ENCODE measurements around the gene EXOC3.
"Not testable (repeated sequence)": the region's sequence is repeated elsewhere in the genome, so short reads cannot be mapped to it uniquely, and the experiment has no call there.

Gene EXOC3

DNA sequence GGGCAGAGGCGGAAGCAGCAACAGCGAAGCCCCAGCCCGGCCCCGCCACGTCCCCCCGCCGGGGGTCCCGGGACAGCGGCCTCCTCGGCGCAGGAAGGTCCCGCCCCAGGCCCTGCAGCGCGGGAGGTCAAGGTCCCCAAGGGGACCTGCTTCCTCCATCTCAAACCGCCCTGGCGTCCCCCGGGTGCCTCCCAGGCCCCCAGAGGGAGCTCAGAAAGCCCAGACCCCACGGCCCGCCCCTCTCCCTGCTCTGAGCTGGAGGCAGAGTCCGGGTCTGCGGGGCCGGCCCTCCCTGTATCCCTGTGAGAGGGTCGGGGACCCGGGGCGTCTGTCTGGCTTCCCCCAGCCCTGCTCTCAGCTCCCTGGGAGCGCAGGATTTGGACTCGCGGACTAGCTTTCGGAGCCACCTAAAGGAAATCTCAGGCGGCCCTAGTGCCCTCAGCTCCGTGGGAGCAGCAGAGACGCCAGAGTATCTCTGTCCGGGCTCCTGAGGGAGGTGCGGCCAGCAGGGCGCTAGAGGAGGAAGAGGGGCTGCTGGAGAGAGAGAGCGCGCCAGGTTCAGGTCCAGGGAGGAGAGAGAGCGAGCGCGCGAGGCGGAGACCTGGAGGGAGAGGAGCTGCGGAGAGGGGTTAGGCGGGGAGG, 30.7 kb downstream of the EXOC3 start:
- no peak for TF ChIP-seq TAF1 (IDR thresholded peaks at IDR 0.05; ENCODE audit: borderline replicate concordance, low read depth, low read length)
- TF ChIP-seq POLR2AphosphoS5 (IDR thresholded peaks at IDR 0.05; ENCODE audit: low read depth, low read length): no peak
- no peak for TF ChIP-seq POLR2A (IDR thresholded peaks at IDR 0.05; ENCODE audit: low read depth, low read length)
- DNase-seq (ENCODE audit: insufficient read length): no peak
- no peak for FAIRE-seq

DNA sequence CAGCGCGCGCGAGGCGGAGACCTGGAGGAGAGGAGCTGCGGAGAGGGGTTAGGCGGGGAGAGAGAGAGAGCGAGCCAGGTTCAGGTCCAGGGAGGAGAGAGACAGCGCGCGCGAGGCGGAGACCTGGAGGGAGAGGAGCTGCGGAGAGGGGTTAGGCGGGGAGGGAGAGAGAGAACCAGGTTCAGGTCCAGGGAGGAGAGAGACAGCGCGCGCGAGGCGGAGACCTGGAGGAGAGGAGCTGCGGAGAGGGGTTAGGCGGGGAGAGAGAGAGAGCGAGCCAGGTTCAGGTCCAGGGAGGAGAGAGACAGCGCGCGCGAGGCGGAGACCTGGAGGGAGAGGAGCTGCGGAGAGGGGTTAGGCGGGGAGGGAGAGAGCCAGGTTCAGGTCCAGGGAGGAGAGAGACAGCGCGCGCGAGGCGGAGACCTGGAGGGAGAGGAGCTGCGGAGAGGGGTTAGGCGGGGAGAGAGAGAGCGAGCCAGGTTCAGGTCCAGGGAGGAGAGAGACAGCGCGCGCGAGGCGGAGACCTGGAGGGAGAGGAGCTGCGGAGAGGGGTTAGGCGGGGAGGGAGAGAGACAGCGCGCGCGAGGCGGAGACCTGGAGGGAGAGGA, 31.4 kb downstream of the EXOC3 start:
- FAIRE-seq; DNase-seq (ENCODE audit: insufficient read length): not testable (repeated sequence)

DNA sequence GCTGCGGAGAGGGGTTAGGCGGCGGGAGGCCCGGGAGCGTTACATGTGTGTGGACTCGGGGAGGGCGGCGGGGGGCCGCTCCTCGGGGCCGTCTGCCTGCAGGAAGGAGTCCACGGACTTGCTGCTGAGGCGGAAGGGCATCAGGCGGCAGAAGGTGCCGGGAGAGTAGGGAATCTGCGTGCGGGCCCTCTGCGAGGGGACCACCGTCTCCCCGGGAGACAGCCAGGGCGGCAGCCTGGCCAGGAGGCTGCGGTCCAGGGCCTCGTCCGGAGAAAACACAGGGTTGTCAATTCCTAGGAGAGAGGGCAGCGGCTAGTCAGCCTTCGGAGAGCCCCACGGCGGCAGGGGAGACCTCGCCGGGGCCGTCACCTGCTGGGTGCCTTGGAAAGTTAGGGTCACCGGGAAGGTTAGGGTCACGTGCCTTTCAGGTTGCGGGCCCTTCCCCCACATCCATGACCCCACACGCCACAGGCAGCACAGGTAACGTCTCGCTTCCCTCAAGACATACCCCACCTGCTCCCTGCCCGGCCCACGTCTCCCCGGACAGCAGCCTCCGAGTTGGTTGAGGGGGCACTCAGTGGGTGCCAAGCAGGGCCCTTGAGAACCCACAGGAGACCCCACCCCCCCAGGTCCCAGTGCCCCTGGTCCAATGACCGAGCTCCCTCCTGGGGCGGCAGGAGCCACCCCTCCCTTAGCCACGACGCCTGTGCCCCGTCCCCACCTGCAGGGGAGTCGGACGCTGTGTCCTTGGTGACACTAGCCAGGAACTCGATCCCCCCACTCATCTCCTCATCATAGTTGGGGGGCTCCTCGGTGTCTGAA, 32.1 kb downstream of the EXOC3 start:
- TF ChIP-seq POLR2AphosphoS5 (IDR thresholded peaks at IDR 0.05; ENCODE audit: low read depth, low read length): no peak
- no peak for TF ChIP-seq POLR2A (IDR thresholded peaks at IDR 0.05; ENCODE audit: low read depth, low read length)
- TF ChIP-seq TAF1 (IDR thresholded peaks at IDR 0.05; ENCODE audit: borderline replicate concordance, low read depth, low read length): no peak
- DNase-seq (ENCODE audit: insufficient read length) (no peak), FAIRE-seq (no peak)

DNA sequence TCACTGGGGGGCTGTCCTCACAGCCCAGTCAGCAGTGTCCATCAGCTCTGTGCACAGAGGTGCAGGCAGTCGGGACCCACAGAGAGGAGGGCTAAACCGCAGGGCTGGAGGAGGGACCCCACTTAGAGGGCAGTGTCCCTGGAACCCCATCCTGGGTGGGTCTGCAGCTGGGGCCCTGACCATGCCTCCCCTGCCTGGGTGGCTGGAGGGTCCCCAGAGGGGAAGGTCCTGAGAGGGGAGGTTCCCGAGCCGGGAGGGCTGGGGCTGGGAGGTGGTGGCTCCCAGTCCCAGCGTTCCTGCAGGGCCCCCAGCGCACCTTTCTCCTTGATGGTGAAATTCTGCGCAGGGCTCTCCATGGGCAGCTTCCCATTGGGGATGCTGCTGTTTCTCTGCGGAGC, 32.7 kb downstream of the EXOC3 start:
- no peak for DNase-seq (ENCODE audit: insufficient read length)
- TF ChIP-seq POLR2AphosphoS5 (IDR thresholded peaks at IDR 0.05; ENCODE audit: low read depth, low read length) (no peak), TAF1 (IDR thresholded peaks at IDR 0.05; ENCODE audit: borderline replicate concordance, low read depth, low read length) (no peak), POLR2A (IDR thresholded peaks at IDR 0.05; ENCODE audit: low read depth, low read length) (no peak)
- FAIRE-seq: no peak

DNA sequence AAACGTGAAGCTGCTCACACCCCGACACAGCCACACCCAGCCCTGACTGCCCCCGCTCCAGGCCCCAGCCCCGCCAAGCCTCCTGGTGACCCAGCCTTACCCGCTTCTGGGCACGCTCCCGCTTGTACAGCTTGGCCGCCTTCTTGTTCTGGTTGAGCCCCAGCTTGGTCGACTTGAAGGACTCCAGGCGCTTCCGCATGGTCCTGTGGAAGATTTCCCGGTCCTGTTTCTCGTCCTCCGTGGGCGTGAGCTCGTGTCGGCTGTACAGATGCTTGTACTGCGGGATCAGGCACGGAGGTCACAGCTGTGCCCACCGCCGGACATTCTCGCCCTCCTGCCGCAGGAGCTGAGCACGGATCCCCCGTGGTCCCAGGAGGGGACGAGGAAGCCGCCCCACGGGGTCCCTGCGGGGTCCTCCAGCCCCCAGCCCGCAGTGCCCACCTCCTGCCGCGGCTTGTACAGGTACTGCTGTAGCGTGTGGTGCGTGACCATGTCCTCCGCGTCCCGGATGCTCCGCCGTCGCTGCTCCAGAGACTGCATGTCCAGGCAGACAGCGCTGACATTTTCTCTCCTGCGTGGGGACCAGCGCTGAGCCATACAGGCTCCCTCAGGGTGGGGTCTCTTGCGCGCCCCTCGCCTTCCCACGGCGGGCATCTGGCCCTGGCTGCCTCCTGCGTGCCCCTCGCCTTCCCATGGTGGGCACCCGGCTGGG, 33.3 kb downstream of the EXOC3 start:
- no peak for DNase-seq (ENCODE audit: insufficient read length)
- no peak for TF ChIP-seq POLR2A (IDR thresholded peaks at IDR 0.05; ENCODE audit: low read depth, low read length)
- no peak for TF ChIP-seq POLR2AphosphoS5 (IDR thresholded peaks at IDR 0.05; ENCODE audit: low read depth, low read length)
- no peak for TF ChIP-seq TAF1 (IDR thresholded peaks at IDR 0.05; ENCODE audit: borderline replicate concordance, low read depth, low read length)

DNA sequence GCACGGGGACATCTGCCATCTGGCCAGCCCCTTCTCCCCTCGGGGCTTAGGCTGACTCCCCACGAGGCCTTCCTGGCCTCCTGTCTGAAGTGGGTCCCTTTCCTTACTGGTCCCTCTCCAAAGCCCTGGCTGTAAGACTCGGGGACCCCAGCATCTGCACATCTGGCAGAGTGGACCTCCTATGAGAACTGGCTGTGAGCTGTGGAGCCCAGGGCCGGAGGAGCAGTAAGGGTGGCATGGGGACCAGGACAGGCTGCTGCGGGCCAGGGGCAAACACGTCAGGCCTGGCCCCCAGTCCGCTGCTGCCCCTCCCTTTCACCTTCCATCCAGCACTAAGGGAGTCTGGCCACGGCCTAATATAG, 33.8 kb downstream of the EXOC3 start:
- DNase-seq (ENCODE audit: insufficient read length) (no peak), FAIRE-seq (no peak)
- TF ChIP-seq POLR2AphosphoS5 (IDR thresholded peaks at IDR 0.05; ENCODE audit: low read depth, low read length) (no peak), TAF1 (IDR thresholded peaks at IDR 0.05; ENCODE audit: borderline replicate concordance, low read depth, low read length) (no peak), POLR2A (IDR thresholded peaks at IDR 0.05; ENCODE audit: low read depth, low read length) (no peak)

More for the DNA sequence above, 33.3 kb downstream of the EXOC3 start:
- no peak for FAIRE-seq

DNA sequence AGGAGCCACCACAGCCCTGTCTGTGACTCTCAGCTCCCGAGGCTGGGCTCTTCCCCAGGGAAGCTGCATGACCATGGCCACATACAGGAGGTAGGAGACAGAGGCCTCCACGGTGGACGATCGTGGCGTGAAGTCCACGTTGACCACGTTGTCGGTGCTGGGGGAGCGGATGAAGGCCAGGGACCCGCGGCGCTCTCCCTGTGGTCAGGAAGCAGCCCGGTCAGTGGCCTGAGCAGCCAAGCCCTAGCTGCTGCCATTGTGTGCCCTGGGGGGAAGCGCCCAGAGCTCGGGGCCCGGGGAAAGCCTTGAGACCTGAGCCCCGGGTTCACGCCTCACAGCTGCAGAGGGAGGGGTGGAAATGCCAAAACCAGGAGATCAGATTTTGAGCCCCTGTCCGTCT, 34.3 kb downstream of the EXOC3 start:
- DNase-seq (ENCODE audit: insufficient read length): no peak
- no peak for FAIRE-seq
- TF ChIP-seq TAF1 (IDR thresholded peaks at IDR 0.05; ENCODE audit: borderline replicate concordance, low read depth, low read length) (no peak), POLR2AphosphoS5 (IDR thresholded peaks at IDR 0.05; ENCODE audit: low read depth, low read length) (no peak), POLR2A (IDR thresholded peaks at IDR 0.05; ENCODE audit: low read depth, low read length) (no peak)

DNA sequence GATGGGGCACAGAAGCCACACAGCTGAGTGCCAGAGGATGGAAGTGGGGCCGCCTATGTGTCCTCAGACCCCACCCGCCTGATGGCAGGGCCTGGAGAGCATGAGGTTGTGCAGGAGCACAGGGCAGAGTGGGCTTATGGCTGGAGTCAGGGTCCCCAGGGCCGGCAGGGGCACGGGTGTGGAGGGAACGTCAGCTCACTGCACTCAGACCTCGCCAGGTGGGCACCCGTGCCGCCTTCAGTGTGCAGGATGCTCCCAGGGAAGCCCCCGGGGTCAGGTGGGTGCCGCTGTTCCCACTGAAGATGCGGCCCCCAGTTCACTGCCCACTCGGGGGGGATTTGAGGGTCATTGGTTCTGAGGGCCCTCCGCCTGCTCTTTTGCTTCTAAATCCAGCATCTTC, 34.9 kb downstream of the EXOC3 start:
- TF ChIP-seq POLR2A (IDR thresholded peaks at IDR 0.05; ENCODE audit: low read depth, low read length) (no peak), POLR2AphosphoS5 (IDR thresholded peaks at IDR 0.05; ENCODE audit: low read depth, low read length) (no peak)
- no peak for DNase-seq (ENCODE audit: insufficient read length)
- FAIRE-seq: no peak

DNA sequence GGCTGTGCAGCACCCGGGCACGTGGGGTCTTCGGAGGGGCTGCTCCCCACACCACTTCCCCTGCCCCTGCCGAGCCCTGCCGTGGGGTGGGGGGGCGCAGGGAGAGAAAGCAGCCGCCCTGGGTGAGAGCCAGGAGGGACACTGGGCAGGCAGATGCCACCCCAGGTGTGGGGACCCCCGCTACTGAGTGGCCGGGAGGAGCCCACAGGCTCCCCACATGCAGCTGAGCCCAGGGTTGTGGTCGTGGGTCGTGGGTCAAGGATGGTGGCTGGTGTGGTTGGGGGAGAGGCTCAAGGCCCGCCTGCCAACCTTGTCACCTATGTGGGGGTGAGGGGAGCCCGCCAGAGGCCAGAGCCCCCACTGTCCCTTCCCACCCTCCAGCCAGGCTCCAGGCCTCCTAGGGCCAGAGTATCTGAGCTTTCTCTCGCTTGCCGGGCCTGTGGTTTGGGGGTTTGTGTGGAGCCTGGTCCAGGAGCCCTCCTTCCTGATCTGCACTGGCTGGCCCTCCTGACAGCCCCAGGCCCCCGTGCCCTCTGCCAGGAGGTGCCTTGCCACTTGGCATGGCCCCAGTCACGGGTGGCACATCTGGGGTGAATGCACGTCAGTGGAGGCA, 35.5 kb downstream of the EXOC3 start:
- FAIRE-seq: no peak
- DNase-seq (ENCODE audit: insufficient read length): no peak
- TF ChIP-seq TAF1 (IDR thresholded peaks at IDR 0.05; ENCODE audit: borderline replicate concordance, low read depth, low read length) (no peak), POLR2AphosphoS5 (IDR thresholded peaks at IDR 0.05; ENCODE audit: low read depth, low read length) (no peak), POLR2A (IDR thresholded peaks at IDR 0.05; ENCODE audit: low read depth, low read length) (no peak)

DNA sequence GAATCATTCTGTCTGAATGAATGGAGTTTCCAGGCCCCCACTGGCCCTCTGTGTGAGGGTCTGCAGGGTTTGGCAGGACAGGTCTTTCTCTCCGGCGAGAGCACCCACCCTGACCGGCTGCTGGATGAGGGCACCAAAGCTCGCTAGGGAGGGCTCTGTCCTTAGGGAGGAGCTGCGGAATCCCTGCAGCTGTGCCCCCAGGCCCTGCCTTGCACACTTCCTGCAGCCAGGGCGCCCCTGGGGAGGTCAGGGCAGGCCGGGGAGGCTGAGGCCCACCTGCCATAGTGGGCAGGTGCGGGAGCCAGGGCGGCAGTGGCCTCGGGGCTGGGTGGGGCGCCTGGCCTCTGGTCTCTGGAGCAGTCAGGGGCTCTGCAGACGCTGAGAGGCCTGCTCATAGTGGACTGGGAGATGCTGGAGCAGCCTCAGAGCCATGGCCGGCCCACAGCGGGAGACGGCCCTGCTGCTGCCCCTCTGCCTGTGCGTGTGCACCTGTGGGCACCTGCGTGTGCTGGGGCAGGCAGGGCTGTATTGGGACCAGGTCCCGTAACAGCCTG, 36.1 kb downstream of the EXOC3 start:
- FAIRE-seq (no peak), DNase-seq (ENCODE audit: insufficient read length) (no peak)
- TF ChIP-seq POLR2A (IDR thresholded peaks at IDR 0.05; ENCODE audit: low read depth, low read length) (no peak), TAF1 (IDR thresholded peaks at IDR 0.05; ENCODE audit: borderline replicate concordance, low read depth, low read length) (no peak), POLR2AphosphoS5 (IDR thresholded peaks at IDR 0.05; ENCODE audit: low read depth, low read length) (no peak)
